ENCODE measurements around the gene CCDC30.

The CCDC30 gene

GRCh38 chr1:42689912-42690311 lies 226.8 kb downstream of the CCDC30 start:
- DNase-seq = no peak

GRCh38 chr1:42690477-42691156 lies 227.5 kb downstream of the CCDC30 start:
- no peak for DNase-seq

DNA sequence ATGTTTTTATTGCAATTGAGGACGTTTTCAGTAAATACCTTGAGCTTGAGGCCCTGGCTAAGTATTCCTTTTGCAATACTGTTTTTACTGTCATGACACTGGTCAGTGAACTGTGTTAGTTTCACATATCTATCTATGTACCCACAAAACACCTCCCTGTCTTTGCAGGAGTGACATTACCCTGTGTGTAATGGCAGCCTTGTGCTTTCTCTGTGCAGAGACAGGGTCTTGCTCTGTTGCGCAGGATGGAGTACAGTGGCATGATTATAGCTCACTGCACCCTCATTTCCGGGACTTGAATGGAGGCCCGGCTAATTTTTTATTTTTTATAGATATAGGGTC lies 228.0 kb downstream of the CCDC30 start:
- DNase-seq = no peak

GRCh38 chr1:42692461-42692860 lies 229.4 kb downstream of the CCDC30 start:
- DNase-seq = no peak

DNA sequence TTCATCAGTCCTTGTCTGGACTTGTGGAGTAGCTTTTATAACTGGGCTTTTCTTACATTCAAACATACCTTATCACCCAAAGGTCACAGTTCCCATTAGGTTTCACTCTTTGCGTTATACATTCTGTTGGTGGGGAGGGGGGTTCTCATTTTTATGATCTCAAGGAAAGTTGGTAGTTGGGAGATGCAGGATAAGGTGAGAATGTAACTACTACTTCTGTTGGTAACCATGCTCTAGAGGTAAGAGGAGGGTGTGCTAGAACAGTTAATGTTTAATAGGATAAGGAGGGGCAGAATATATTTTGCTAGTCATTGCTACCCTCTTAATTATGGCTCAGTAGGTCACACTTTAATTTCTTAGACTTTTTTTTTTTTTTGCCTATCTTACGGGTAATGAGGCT lies 229.8 kb downstream of the CCDC30 start:
- DNase-seq = no peak

DNA sequence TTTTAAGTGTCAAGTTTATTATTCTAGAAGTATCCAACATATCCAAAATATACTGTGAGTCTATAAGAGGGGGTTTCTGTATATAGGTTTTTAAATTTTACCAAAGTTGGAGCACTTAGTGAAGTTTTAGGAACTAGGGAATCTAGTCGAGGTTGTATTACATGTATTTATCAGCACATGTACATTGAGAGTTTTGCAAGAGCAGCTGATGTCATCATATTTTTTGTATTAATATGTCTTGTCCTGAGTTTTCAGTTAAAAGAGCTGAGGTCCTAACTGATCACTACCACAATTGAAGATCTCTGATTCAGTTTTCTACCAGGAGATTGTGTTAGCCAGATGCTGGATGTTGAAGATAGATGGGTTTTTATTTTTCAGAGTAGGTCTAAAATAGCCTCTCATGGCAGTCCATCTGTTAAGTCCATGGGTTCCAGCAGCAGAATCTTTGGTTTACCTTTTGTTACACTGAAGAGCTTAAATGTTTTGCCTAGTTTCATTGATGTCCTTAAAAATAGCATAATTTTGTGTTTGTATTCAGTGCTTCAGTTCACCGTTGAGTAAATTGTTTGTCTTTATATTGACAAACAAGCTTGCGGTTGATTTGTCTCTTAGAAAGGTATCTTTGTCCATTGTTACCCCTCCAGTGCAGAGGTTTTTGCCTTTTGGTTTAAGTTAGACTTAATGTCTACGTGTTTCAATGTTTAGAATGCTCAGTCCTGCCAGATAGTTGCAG lies 235.2 kb downstream of the CCDC30 start:
- no peak for DNase-seq

DNA sequence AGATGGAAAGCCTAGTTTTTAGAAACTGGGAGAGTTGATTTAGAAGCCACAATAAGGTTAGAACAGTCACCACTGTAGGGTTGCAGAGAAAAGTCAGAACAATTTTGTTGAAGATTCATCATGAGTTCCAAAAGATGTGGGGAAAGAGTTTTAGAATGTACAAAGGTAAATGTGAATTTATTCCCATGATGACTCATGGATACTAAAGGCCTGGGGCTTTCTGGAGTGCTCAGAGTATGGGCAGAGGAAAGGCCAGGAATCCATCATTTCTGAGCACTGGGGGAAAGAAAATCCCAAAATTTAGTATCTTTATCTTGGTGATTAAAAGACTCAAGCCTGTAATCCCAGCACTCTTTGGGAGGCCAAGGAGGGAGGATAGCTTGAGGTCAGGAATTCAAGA lies 236.9 kb downstream of the CCDC30 start:
- no peak for DNase-seq

GRCh38 chr1:42703888-42704464 lies 240.9 kb downstream of the CCDC30 start:
- no peak for DNase-seq

Data from anterior cingulate cortex (tissue), 58 donors.